PFSK-1 (cell line): ENCODE results near the gene TNFRSF19.

ENCODE experiments used
- FOXP2 ChIP-seq: optimal IDR thresholded peaks from 2 replicates; pipeline ENCODE3; 2011; ENCODE audit warnings: borderline replicate concordance, control low read depth, inconsistent platforms; ENCODE audit not compliant: insufficient read depth; ENCODE audit errors: extremely low read length, extremely low read depth
- POLR2AphosphoS5 ChIP-seq: IDR thresholded peaks from 2 replicates; pipeline ENCODE4 v1.6.1; 2012; ENCODE audit warnings: low read depth, mild to moderate bottlenecking, control low read depth, low read length, moderate library complexity
- SIN3A ChIP-seq: IDR thresholded peaks from 2 replicates; pipeline ENCODE4 v1.6.1; 2012; ENCODE audit warnings: mild to moderate bottlenecking, low read length, moderate library complexity, borderline replicate concordance; ENCODE audit not compliant: insufficient read depth
- TAF1 ChIP-seq: IDR thresholded peaks from 2 replicates; pipeline ENCODE4 v1.6.1; 2012; ENCODE audit warnings: low read length, control low read depth, borderline replicate concordance; ENCODE audit not compliant: insufficient read depth
- TF ChIP-seq, protein P1 (sequence below), 2 experiments: IDR thresholded peaks; 2 replicates each; pipeline versions ENCODE4 v1.6.1 to v1.8.0; 2011 to 2012; ENCODE audit warnings: low read depth in 2 of 2, low read length in 2 of 2, control low read depth in 1 of 2, inconsistent platforms in 1 of 2, mild to moderate bottlenecking in 1 of 2, moderate library complexity in 1 of 2; ENCODE audit not compliant: insufficient read depth in 1 of 2

TNFRSF19 gene

DNA sequence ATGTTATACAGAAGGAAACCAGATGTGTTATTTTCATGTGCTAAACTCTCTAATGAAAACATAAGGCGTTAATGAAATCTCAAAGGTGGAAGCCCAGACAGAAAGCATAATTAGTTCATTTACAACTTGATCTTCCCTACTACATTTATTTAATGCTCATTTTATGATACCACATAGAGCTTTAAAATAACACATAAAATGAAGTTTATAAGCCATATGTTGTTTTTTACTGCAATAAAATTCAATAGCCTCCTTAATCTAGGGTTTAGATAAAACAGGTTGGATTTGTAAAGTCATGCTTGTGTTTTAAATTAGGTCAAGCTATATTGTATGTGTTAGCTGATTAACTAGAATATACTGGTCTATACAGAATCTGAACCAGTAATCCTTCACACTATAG is 81.2 kb downstream of the TNFRSF19 start:
- TF ChIP-seq, protein P1, sequence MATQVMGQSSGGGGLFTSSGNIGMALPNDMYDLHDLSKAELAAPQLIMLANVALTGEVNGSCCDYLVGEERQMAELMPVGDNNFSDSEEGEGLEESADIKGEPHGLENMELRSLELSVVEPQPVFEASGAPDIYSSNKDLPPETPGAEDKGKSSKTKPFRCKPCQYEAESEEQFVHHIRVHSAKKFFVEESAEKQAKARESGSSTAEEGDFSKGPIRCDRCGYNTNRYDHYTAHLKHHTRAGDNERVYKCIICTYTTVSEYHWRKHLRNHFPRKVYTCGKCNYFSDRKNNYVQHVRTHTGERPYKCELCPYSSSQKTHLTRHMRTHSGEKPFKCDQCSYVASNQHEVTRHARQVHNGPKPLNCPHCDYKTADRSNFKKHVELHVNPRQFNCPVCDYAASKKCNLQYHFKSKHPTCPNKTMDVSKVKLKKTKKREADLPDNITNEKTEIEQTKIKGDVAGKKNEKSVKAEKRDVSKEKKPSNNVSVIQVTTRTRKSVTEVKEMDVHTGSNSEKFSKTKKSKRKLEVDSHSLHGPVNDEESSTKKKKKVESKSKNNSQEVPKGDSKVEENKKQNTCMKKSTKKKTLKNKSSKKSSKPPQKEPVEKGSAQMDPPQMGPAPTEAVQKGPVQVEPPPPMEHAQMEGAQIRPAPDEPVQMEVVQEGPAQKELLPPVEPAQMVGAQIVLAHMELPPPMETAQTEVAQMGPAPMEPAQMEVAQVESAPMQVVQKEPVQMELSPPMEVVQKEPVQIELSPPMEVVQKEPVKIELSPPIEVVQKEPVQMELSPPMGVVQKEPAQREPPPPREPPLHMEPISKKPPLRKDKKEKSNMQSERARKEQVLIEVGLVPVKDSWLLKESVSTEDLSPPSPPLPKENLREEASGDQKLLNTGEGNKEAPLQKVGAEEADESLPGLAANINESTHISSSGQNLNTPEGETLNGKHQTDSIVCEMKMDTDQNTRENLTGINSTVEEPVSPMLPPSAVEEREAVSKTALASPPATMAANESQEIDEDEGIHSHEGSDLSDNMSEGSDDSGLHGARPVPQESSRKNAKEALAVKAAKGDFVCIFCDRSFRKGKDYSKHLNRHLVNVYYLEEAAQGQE (IDR thresholded peaks at IDR 0.05; ENCODE audit: insufficient read depth in 1 of 2, low read depth in 2 of 2, low read length in 2 of 2) = no peak
- TF ChIP-seq SIN3A (no peak), FOXP2 (no peak), TAF1 (no peak)

DNA sequence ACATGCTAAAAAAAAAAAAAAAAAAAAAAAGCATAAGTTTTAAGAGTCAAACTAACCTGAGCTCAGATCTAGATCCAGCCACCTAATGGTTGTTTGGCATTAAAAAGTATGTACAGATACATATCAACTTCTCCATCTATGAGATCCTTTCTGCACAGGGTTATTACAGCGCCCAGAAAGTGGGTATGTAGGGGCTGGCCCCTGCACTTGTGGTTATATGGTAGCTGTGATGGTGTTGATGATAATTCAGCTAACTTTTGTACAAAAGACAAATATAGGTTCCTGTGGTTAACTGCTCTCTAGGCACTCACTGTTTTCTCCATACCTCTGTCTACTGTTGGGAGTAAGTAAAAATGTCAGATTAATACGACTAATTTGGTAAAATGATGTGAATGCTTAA is 81.7 kb downstream of the TNFRSF19 start:
- TF ChIP-seq TAF1 (no peak), POLR2AphosphoS5 (no peak), FOXP2 (no peak), SIN3A (no peak)
- TF ChIP-seq, protein P1 (IDR thresholded peaks at IDR 0.05; ENCODE audit: insufficient read depth in 1 of 2, low read depth in 2 of 2, low read length in 2 of 2) = no peak

DNA sequence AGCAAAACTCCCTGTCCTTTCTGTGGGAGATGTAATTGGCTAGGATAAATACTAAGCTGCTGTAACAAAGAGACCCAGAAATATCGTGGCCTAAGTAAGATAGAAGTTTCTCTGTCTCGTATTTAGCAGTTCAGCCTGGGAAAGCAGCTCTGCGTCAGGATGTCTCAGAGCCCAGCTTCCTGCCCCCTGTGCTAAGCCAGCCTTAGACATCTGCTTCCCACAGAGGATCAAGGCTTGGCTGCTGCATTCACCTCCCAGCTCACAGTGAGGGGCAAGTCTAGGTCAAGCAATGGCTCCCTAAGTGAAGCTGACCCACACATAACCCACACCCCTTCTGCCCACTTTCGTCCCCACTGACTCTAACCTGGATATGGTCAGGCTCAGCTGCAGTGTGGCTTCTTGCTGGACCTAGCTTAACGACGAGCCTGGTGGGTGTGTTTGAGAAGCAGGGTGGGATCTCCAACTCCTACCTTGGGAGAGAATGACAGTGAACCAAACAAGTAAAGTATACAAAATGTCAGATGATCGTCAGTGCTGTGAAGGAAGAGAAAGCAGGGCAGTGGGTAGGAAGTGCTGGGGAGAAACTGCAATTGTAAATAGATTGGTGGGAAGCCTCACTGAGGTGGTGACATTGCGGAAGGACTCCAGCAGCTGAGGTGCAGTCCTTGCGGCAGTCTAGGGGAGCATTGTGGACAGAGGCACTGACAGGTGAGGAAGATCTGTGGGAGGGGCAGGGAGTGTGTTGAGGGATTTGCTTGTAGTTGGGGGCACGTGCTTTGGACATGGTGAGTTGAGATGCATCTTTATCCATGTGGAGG is 82.9 kb downstream of the TNFRSF19 start:
- TF ChIP-seq SIN3A = no peak
- no peak for TF ChIP-seq FOXP2
- TF ChIP-seq POLR2AphosphoS5 = no peak
- no peak for TF ChIP-seq TAF1
- TF ChIP-seq, protein P1 (IDR thresholded peaks at IDR 0.05; ENCODE audit: insufficient read depth in 1 of 2, low read depth in 2 of 2, low read length in 2 of 2) = no peak

DNA sequence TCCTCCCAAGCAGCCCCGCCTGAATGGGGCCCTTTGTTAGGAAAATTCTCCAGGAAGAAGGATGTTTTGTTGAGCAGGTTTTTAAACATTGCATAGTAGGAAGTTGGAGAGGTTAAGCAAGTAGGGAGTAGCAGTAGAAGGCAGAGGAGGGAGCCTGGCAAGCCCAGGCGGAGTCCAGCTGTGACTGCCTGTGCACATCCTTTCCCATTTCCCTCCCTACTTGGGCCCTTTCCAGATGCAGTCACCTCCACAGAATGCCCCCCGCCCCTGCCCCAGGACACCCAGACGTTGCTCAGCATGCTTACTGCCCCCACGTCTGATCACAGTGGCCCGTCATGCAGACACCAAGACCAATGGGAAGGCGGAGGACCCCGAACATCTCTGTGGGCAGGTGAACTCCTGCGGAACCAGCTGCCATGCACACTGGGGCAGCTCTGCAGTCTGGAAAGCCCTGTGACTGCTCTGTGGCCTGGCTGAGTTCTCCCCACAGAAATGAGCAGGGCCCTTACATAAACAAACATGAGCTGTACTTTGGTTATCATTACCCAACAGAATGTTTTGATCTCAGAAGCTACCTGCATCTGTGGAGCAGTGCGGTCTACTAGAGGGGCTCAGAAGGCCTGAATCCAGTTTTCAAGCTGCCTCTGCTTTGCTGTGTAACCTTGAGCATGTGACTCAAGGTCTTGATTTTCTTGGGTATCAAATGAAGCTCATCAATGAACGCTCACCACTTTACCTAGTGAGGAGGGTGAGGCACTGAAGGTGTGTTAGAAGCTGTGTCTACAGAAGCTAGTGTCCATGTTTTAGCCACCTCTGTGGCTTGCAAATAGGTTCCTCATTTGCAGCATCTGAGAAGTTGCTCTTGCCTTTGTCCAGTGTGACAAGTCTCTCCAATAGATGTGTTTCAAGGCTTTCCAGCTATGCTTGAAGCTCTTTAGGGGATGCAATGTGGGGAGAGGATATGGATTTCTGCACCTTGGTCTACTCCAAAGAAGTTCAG is 84.2 kb downstream of the TNFRSF19 start:
- TF ChIP-seq TAF1 = no peak
- TF ChIP-seq SIN3A = no peak
- TF ChIP-seq FOXP2 = no peak
- TF ChIP-seq, protein P1 (IDR thresholded peaks at IDR 0.05; ENCODE audit: insufficient read depth in 1 of 2, low read depth in 2 of 2, low read length in 2 of 2) = no peak
- TF ChIP-seq POLR2AphosphoS5 = no peak
